Esophagus muscularis mucosa (tissue), 4 donors: ENCODE results near the gene SH3YL1. TPM values are rescaled to one million over a fixed set of nuclear protein-coding genes. Genes with fewer than 3 reads are reported as not detected.

Source experiments
- DNase-seq: peaks from one replicate; pipeline ENCODE4 v3.0.0-alpha.2; 2017; ENCODE audit errors: extremely low spot score
- H3K27ac ChIP-seq, 4 donors: fragments of 200-600 bp; sonication (generic); replicated peaks in 1 of 4; 1 replicate in 3 of 4; 2 replicates in 1 of 4; pipeline ENCODE4 v1.5.1; 2016 to 2019; ENCODE audit warnings: mild to moderate bottlenecking in 1 of 4
- H3K27me3 ChIP-seq, 4 donors: fragments of 200-600 bp; sonication (generic); one replicate each; pipeline versions ENCODE4 v1.5.1 to v1.6.0; 2016 to 2019
- H3K36me3 ChIP-seq, 4 donors: fragments of 200-600 bp; sonication (generic); one replicate each; pipeline ENCODE4 v1.5.1; 2016 to 2019
- H3K4me1 ChIP-seq, 4 donors: fragments of 200-600 bp; sonication (generic); one replicate each; pipeline ENCODE4 v1.5.1; 2016 to 2019
- H3K4me3 ChIP-seq, 4 donors: fragments of 200-600 bp; sonication (generic); 1 replicate in 2 of 4; 2 replicates in 2 of 4; pipeline ENCODE4 v1.5.1; 2016 to 2019; ENCODE audit warnings: mild to moderate bottlenecking in 4 of 4, moderate library complexity in 1 of 4
- H3K9me3 ChIP-seq, 4 donors: fragments of 200-600 bp; sonication (generic); 1 replicate in 3 of 4; 2 replicates in 1 of 4; pipeline ENCODE4 v1.5.1; 2016 to 2019
- EP300 ChIP-seq: sonication (generic); formaldehyde crosslinking; IDR thresholded peaks from one replicate; pipeline ENCODE4 v1.6.1; 2017; ENCODE audit warnings: antibody characterized with exemption
- POLR2A ChIP-seq: fragments of 450-650 bp; IDR thresholded peaks from one replicate; pipeline ENCODE4 v1.6.1; 2017; ENCODE audit warnings: antibody characterized with exemption, moderate library complexity, mild to moderate bottlenecking, low read depth
- POLR2AphosphoS5 ChIP-seq, 2 donors: sonication (generic); formaldehyde crosslinking; IDR thresholded peaks; one replicate each; pipeline ENCODE4 v1.6.1; 2017; ENCODE audit warnings: antibody characterized with exemption in 2 of 2
- WGBS: methylation state at CpG from one replicate; pipeline ENCODE4 v1.1.5; 2018; 5-methylcytosine and 5-hydroxymethylcytosine counted together
- intact Hi-C: fragments of 100-400 bp; cut with DNase I; formaldehyde crosslinking; loops from one replicate; pipeline ENCODE4 v1.15.1; 2023
- total RNA-seq, 4 donors: library from RNA; depleted of rRNA; stranded (reverse); fragments of >200 nt; gene quantifications; one replicate each; pipeline versions ENCODE4 v1.1.0 to v1.2.1, GENCODE V29; 2016
- TF ChIP-seq, protein P1 (sequence below), 3 experiments: fragments of 200-600 bp in 2 of 3; fragments of 450-650 bp in 1 of 3; sonication (generic) in 2 of 3; IDR thresholded peaks; one replicate each; pipeline ENCODE4 v1.5.1; 2017 to 2019; ENCODE audit warnings: antibody characterized with exemption in 3 of 3, mild to moderate bottlenecking in 2 of 3, moderate library complexity in 1 of 3

Gene SH3YL1
- total RNA-seq, 4 donors from 2014 or later: 15.7 to 20.3 (median 18.2) TPM

- H3K4me1 ChIP-seq: no peaks in the 10 kb centered on the region
- no peak for DNase-seq
Measured at GRCh38 chr2:246489-247144, 17.2 kb downstream of the SH3YL1 start.

DNA sequence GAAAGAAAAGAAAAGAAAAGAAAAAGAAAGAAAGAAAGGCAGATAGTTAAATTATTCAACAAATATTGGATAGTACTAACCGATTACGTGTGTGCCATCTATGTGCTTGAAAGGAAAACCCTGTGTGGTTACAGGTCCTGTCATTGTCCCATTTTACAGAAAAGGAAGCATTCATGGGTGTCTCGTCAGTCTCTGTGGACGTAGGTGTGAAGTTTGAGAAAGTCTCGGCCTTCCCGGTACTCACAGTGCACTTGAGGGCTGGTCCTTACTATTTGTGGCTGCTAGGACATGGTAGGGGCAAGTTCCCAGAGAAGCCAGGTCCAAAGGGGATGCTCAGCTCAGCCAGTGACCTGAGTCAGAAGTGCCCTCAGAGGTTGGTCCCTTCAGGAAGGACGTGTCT, 19.3 kb downstream of the SH3YL1 start:
- Histone ChIP-seq H3K27me3 (no peaks in the 10 kb centered on the region), H3K4me3 (no peak overlapping the region), H3K27ac (no peak overlapping the region), H3K9me3 (peaks cover 0 to 4% (median 0%) of the 10 kb centered on the region in 4 donors), H3K4me1 (no peaks in the 10 kb centered on the region), H3K36me3 (peaks cover 7 to 74% (median 34%) of the 10 kb centered on the region in 4 donors)
- no peak for DNase-seq
- WGBS: 91% methylated on average over 7 of the region's 7 CpGs
- intact Hi-C loops: no loop called here
- TF ChIP-seq POLR2A (no peak), POLR2AphosphoS5 (IDR thresholded peaks at IDR 0.05) (no peak), EP300 (no peak)
- TF ChIP-seq, protein P1, sequence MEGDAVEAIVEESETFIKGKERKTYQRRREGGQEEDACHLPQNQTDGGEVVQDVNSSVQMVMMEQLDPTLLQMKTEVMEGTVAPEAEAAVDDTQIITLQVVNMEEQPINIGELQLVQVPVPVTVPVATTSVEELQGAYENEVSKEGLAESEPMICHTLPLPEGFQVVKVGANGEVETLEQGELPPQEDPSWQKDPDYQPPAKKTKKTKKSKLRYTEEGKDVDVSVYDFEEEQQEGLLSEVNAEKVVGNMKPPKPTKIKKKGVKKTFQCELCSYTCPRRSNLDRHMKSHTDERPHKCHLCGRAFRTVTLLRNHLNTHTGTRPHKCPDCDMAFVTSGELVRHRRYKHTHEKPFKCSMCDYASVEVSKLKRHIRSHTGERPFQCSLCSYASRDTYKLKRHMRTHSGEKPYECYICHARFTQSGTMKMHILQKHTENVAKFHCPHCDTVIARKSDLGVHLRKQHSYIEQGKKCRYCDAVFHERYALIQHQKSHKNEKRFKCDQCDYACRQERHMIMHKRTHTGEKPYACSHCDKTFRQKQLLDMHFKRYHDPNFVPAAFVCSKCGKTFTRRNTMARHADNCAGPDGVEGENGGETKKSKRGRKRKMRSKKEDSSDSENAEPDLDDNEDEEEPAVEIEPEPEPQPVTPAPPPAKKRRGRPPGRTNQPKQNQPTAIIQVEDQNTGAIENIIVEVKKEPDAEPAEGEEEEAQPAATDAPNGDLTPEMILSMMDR (IDR thresholded peaks at IDR 0.05): no peak

More at GRCh38 chr2:246489-247144, 17.2 kb downstream of the SH3YL1 start:
- TF ChIP-seq, protein P1 (IDR thresholded peaks at IDR 0.05): peak; percentile 40 to 63 (median 55)
- no peak for TF ChIP-seq POLR2AphosphoS5 (IDR thresholded peaks at IDR 0.05)
- TF ChIP-seq POLR2A: no peak
- TF ChIP-seq EP300: no peak
- 59% methylated on average over 6 of the region's 6 CpGs for WGBS
- Histone ChIP-seq H3K36me3 (peaks cover 10 to 74% (median 30%) of the 10 kb centered on the region in 4 donors), H3K4me3 (no peak overlapping the region), H3K9me3 (peaks cover 0 to 4% (median 0%) of the 10 kb centered on the region in 4 donors), H3K27me3 (no peaks in the 10 kb centered on the region), H3K27ac (no peak overlapping the region)
- intact Hi-C loops: loop anchor here (5.0 kb wide), 2 partner anchors 41 to 391 kb away; partner anchors contain the start of gene ALKAL2

DNA sequence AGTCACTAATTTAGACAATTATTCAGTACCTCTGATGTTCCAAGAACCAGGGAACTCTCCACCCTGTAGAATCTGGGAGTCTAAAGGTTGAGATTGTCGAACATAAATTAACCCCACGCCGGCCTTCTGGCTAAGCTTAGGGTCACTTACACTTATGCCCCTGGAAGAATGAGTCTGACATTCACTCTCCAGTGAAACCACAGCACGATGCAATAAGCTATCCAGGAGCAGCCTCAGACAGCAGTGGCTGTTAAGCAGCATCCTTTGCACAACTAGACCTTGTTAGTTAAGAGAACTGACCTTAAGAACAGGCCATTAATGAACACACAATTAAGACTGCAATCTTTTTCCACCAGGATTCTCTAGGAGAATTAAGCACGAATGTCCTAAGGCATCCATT, 25.0 kb downstream of the SH3YL1 start:
- Histone ChIP-seq H3K4me3 (no peak overlapping the region), H3K36me3 (peaks cover 3 to 44% (median 21%) of the 10 kb centered on the region in 4 donors), H3K27ac (no peak overlapping the region), H3K27me3 (no peaks in the 10 kb centered on the region), H3K9me3 (peaks cover 0 to 4% (median 0%) of the 10 kb centered on the region in 4 donors), H3K4me1 (no peaks in the 10 kb centered on the region)
- intact Hi-C loops: no loop called here
- TF ChIP-seq POLR2AphosphoS5 (IDR thresholded peaks at IDR 0.05) (no peak), EP300 (no peak), POLR2A (no peak)
- TF ChIP-seq, protein P1 (IDR thresholded peaks at IDR 0.05): no peak
- WGBS: 83% methylated on average over 5 of the region's 5 CpGs
- DNase-seq: no peak

DNA sequence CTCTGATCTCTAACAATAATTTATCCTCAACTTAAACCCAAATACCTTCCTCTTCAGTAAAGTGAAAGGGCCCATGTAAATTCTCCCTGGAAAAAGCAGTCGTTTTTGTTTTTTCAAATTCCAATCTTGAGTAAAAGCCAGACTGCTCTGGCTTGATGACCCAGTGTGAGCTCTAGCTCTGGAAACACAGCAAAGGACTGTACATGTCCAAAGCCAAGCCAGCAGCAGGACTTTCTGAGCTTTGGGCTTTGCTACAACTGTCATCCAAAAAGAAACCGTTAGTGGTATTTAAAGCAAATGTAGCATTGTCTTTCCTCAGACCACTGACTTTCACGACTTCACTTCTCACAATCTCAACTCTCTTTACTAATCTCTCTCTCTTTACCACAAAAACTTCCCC, 25.4 kb downstream of the SH3YL1 start:
- TF ChIP-seq POLR2A (no peak), EP300 (no peak), POLR2AphosphoS5 (IDR thresholded peaks at IDR 0.05) (no peak)
- TF ChIP-seq, protein P1 (IDR thresholded peaks at IDR 0.05): no peak
- peaks cover 0 to 40% (median 17%) of the 10 kb centered on the region in 4 donors for H3K36me3 ChIP-seq
- WGBS: 58% methylated on average over 3 of the region's 3 CpGs
- no peak overlapping the region for H3K4me3 ChIP-seq
- no peaks in the 10 kb centered on the region for H3K4me1 ChIP-seq
- DNase-seq: no peak
- peaks cover 0 to 4% (median 0%) of the 10 kb centered on the region in 4 donors for H3K9me3 ChIP-seq
- intact Hi-C loops: no loop called here
- no peak overlapping the region for H3K27ac ChIP-seq
- H3K27me3 ChIP-seq: no peaks in the 10 kb centered on the region
